Tibial artery (tissue), 4 donors: ENCODE data around the gene BRD7.

Experiments used
- DNase-seq, 2 donors: peaks; one replicate each; pipeline ENCODE4 v3.0.0-alpha.2; 2019
- H3K27ac ChIP-seq, 2 donors: fragments of 200-600 bp; sonication (generic) in 1 of 2; 1 replicate in 1 of 2; 2 replicates in 1 of 2; pipeline ENCODE4 v1.5.1; 2018 to 2019; ENCODE audit warnings: mild to moderate bottlenecking in 1 of 2
- H3K27me3 ChIP-seq, 2 donors: fragments of 200-600 bp; sonication (generic) in 1 of 2; one replicate each; pipeline versions ENCODE4 v1.5.1 to v1.6.0; 2016 to 2019
- H3K36me3 ChIP-seq, 3 donors: fragments of 200-600 bp; sonication (generic) in 2 of 3; one replicate each; pipeline ENCODE4 v1.5.1; 2016 to 2019; ENCODE audit warnings: mild to moderate bottlenecking in 2 of 3
- H3K4me1 ChIP-seq, 4 donors: fragments of 200-600 bp; sonication (generic) in 2 of 4; 1 replicate in 3 of 4; 2 replicates in 1 of 4; pipeline ENCODE4 v1.5.1; 2016 to 2019
- H3K4me3 ChIP-seq, 2 donors: fragments of 200-600 bp; sonication (generic) in 1 of 2; 1 replicate in 1 of 2; 2 replicates in 1 of 2; pipeline ENCODE4 v1.5.1; 2018 to 2019; ENCODE audit warnings: mild to moderate bottlenecking in 2 of 2
- H3K9me3 ChIP-seq, 3 donors: fragments of 200-600 bp; sonication (generic) in 1 of 3; one replicate each; pipeline ENCODE4 v1.5.1; 2016 to 2019
- intact Hi-C: fragments of 100-400 bp; cut with DNase I; formaldehyde crosslinking; loops from one replicate; pipeline ENCODE4 v1.15.0; 2023; ENCODE audit warnings: low total_unique reads
- TF ChIP-seq, protein P1 (sequence below), 2 experiments: fragments of 200-600 bp in 1 of 2; fragments of 450-650 bp in 1 of 2; IDR thresholded peaks; one replicate each; pipeline ENCODE4 v1.5.1; 2017 to 2019; ENCODE audit warnings: antibody characterized with exemption in 2 of 2, mild to moderate bottlenecking in 1 of 2, moderate library complexity in 1 of 2

Gene BRD7

DNA sequence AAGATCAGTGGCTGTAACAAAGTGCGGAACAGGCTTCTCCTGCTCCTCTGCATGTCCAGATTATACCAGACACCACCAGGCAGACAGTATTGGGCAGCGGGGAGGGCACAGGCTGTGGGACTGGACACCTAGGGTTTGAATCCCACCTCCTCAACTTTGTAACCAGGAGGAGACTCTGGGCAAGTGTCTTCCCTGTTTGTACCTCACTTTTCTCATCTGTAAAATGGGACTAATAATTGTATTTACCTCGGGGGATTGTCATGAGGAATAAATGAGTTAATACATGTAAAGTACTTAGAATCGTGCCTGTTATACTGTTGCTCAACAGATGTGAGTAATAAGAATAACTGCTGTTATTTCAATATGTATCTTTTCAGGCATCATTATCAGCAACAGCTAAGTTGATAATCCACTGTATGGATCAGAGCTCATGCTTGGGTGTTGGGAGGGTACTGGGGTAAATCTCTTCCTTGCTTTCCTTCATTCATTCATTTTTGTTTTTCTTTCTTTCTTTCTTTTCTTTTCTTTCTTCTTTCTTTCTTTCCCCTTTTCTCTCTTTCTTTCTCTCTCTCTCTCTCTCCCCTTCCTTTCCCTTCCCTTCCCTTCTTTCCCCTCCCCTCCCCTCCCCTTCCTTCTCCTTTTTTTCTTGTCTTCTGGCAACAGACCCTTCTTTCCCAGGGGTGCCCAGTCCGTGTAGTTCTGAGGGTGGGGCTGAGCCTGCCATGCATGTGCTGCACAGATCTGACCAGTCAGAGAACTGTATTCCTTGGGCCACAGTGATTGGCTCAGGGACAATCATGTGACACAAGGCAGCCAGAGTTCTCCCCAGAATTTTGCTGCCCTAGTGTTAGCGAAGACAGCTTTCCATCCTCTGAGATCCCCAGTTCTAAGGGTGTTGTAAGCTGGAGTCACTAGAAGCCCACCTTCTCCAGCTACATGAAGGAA, 25.3 kb upstream of the BRD7 start:
- H3K9me3 ChIP-seq, result no peaks in the 10 kb centered on the region
- DNase-seq, result no peak
- no peaks in the 10 kb centered on the region for H3K4me1 ChIP-seq
- intact Hi-C loops, result no loop called here
- TF ChIP-seq, protein P1, sequence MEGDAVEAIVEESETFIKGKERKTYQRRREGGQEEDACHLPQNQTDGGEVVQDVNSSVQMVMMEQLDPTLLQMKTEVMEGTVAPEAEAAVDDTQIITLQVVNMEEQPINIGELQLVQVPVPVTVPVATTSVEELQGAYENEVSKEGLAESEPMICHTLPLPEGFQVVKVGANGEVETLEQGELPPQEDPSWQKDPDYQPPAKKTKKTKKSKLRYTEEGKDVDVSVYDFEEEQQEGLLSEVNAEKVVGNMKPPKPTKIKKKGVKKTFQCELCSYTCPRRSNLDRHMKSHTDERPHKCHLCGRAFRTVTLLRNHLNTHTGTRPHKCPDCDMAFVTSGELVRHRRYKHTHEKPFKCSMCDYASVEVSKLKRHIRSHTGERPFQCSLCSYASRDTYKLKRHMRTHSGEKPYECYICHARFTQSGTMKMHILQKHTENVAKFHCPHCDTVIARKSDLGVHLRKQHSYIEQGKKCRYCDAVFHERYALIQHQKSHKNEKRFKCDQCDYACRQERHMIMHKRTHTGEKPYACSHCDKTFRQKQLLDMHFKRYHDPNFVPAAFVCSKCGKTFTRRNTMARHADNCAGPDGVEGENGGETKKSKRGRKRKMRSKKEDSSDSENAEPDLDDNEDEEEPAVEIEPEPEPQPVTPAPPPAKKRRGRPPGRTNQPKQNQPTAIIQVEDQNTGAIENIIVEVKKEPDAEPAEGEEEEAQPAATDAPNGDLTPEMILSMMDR (IDR thresholded peaks at IDR 0.05), result no peak
- H3K4me3 ChIP-seq, result no peak overlapping the region
- no peak overlapping the region for H3K27ac ChIP-seq
- H3K27me3 ChIP-seq, result no peaks in the 10 kb centered on the region
- no peaks in the 10 kb centered on the region for H3K36me3 ChIP-seq

DNA sequence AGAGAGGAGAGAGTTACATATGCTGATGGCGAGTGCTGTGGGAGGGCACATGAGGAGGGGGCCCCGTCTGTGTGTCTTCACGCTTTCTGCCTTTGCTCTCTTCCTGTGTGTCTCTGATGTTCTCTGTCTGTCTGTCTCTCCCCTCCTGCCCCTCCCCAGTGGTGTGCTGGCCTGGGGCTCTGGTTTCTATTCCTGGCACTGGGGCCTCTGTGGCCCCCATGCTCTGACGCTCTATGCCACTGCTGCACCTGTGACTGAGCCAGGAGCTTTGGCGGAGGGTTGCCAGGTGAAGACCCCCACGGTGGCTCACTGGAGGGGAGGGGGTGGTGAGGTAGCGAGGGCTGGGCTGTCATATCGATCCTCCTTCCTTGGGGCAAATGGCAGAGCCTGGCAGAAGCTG, 24.6 kb upstream of the BRD7 start:
- no peak for DNase-seq
- intact Hi-C loops, result no loop called here
- H3K4me1 ChIP-seq, result no peaks in the 10 kb centered on the region
- no peak overlapping the region for H3K27ac ChIP-seq
- H3K9me3 ChIP-seq, result no peaks in the 10 kb centered on the region
- H3K27me3 ChIP-seq, result no peaks in the 10 kb centered on the region
- TF ChIP-seq, protein P1 (IDR thresholded peaks at IDR 0.05), result no peak
- H3K4me3 ChIP-seq, result no peak overlapping the region
- H3K36me3 ChIP-seq, result no peaks in the 10 kb centered on the region

DNA sequence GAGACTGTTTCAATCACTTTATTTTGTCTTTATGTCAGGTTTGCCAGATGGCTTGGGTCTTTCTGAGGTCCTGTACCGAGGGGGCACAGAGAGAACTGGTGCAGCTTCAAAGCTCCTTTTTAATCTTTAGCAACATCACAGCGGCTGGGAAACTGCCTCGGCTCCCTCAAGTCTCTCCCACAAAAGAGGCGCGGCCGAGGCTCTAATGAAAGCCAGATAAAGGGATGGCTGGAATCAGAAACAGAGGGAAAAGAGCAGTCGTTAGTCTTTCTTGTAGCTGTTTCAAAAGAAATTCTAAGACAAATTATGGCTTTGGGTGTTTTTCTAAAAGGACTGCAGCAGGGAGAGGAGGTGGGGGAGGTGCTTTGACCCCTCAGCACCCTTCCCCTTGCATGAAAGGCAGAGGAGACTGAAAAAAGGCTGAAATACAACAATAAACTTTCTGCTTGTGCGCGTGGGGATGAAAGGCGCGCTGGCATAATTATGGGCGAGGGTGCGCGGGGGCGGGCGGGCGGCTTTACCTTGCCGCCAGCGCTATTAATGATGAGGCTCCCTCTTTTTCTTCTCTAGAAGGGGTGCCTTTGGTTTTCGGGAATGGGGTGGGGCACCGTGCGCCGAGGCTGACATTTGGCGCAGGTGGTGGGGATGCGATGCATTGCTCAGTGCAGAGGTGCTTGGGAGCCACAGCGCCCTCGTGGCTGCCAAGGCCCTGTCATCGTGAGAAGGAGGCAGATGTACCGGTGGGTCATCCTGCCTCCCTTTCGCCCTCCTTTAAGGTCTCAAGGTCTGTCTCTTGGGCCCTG, 22.3 kb upstream of the BRD7 start:
- no peak overlapping the region for H3K4me3 ChIP-seq
- no peak overlapping the region for H3K27ac ChIP-seq
- H3K9me3 ChIP-seq, result no peaks in the 10 kb centered on the region
- H3K4me1 ChIP-seq, result no peaks in the 10 kb centered on the region
- no peaks in the 10 kb centered on the region for H3K27me3 ChIP-seq
- DNase-seq, result no peak
- intact Hi-C loops, result no loop called here
- TF ChIP-seq, protein P1 (IDR thresholded peaks at IDR 0.05), result no peak
- no peaks in the 10 kb centered on the region for H3K36me3 ChIP-seq

DNA sequence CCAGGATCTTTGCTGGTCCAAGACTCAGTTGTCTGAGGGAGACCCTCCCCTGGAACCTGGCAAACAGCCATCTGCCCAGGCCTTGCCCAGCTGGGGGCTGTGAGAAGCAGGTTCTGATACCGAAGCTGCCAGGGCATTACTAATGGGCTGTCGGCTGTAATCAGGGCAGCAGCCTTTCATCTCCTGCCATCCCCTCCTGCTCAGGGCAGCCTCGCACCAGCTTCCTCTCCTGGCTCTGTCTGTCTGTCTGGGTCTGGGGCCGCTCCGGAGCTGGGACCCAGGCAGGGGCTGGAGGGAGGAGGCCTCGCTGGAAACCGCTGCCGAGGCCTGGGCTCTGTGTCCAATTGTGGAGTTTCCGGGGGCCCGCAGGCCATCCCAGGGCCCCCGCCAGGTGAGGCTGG, 21.6 kb upstream of the BRD7 start:
- intact Hi-C loops, result no loop called here
- Histone ChIP-seq H3K4me3 (no peak overlapping the region), H3K9me3 (no peaks in the 10 kb centered on the region), H3K27ac (no peak overlapping the region), H3K27me3 (no peaks in the 10 kb centered on the region), H3K36me3 (no peaks in the 10 kb centered on the region), H3K4me1 (no peaks in the 10 kb centered on the region)
- DNase-seq, result no peak
- TF ChIP-seq, protein P1 (IDR thresholded peaks at IDR 0.05), result no peak

DNA sequence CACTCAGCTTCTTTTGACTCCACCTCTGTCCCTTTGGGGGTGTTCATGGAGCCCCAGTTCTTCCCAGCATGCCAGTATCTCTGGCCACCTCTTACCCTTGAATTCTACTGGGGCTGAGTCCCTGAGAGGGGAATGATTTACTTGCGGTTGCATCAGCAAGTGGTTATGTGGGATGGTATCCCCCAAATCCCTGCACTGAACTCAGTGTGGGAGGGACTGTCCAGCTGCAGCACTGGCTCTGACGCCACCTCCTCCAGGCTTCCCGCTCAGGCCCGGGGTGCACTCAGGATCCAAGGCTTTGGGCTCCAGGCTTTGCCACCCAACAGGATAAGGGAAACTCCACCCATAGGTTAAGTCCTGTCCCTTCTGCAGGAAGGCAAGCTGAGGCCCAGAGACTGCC, 21.1 kb upstream of the BRD7 start:
- Histone ChIP-seq H3K27ac (no peak overlapping the region), H3K4me3 (no peak overlapping the region), H3K36me3 (no peaks in the 10 kb centered on the region), H3K27me3 (no peaks in the 10 kb centered on the region), H3K4me1 (no peaks in the 10 kb centered on the region), H3K9me3 (no peaks in the 10 kb centered on the region)
- TF ChIP-seq, protein P1 (IDR thresholded peaks at IDR 0.05), result no peak
- DNase-seq, result no peak
- intact Hi-C loops, result no loop called here
